HFF-Myc (cell line): ENCODE results near the gene SPARC.
A peak's percentile ranks its signal among the peaks of the same experiment; 100 is the strongest.

ENCODE experiments used
- DNase-seq: peaks from one replicate; pipeline ENCODE4 v3.0.0-alpha.2; 2011; ENCODE audit warnings: low read depth; ENCODE audit errors: extremely low read depth
- H3K4me3 ChIP-seq: replicated peaks from 2 replicates; pipeline ENCODE4 v1.5.1; 2011; ENCODE audit warnings: low read depth, mild to moderate bottlenecking, control low read depth, low read length
- CTCF ChIP-seq: IDR thresholded peaks from 2 replicates; pipeline ENCODE4 v1.5.1; 2012; ENCODE audit warnings: mild to moderate bottlenecking, low read depth, low read length, control low read depth; ENCODE audit errors: missing control alignments

SPARC gene

DNA sequence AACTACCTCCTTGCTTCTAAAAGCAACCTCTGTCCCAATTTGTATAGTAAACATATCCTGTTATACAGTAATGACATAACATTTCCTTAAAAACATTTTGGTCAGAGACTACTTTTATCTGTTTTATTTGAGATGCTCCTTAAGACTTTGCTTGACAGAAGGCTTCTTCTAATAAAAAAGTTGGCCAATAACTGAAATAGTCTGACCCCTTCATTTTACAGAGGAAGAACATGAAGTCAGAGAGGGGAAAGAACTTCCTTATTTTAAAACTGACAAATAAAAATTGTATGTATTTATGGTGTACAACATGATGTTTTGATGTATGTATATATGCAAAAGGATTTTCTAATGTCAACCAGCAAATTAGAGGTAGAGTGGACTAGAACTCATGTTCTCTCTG lies 35.8 kb upstream of the SPARC start:
- no peak for DNase-seq
- no peak for TF ChIP-seq CTCF
- H3K4me3 ChIP-seq: no peak overlapping the region

GRCh38 chr5:151721812-151722391 lies 35.2 kb upstream of the SPARC start:
- no peak for DNase-seq
- no peak overlapping the region for H3K4me3 ChIP-seq
- TF ChIP-seq CTCF: no peak

DNA sequence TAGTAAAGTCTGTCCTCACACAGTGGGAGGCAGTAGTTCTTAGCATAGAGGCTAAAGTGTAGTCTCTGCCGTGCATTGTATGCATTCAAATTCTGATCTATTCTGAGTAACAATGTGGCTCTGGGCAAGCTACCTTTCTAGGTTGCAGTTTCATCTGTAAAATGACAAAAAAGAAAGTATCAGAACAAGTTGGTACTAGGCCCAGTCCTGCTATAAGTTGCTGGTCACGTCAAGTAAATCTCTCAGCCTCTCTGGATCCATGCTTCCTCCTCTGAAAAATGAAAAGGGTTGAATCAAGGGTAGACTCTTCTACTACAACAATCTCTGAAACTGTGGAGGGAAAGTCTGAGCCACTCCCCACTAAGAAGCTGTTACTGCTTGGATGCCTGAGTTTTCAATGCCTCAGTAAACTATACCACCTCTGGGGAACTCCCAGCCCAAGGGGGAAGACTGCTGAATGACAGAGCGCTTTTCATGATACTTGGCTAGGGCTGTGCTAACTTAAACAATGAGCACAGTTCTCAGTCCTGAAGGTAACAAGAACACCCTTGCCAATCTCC lies 34.5 kb upstream of the SPARC start:
- DNase-seq: no peak
- no peak for TF ChIP-seq CTCF
- no peak overlapping the region for H3K4me3 ChIP-seq

DNA sequence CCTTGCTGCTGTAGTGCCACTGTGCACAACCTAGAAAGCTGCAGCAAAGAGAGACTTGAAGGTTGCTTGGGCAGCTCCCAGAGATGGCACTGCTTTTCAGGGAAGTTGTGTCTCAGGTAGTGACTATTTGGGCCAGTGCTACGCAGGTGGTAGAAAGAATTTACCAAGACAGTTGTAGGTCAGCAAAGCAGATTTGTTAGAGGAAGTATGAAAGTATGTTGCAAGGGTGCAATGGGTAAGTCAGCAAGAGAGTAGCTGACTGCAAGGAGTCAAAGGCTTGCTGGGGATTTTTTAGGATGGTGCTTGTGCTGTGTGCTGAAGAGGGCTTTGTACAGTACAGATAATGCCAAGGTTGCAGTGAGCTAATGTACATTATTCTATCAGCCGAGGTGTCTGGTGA lies 33.5 kb upstream of the SPARC start:
- no peak for TF ChIP-seq CTCF
- DNase-seq: no peak
- H3K4me3 ChIP-seq: no peak overlapping the region

- no peak for DNase-seq
Measured at GRCh38 chr5:151719228-151720000, 32.7 kb upstream of the SPARC start.

GRCh38 chr5:151718646-151719045 lies 31.9 kb upstream of the SPARC start:
- no peak for DNase-seq
- no peak for TF ChIP-seq CTCF
- no peak overlapping the region for H3K4me3 ChIP-seq

More at GRCh38 chr5:151719228-151720000, 32.7 kb upstream of the SPARC start:
- no peak overlapping the region for H3K4me3 ChIP-seq
- peak; percentile 61 for TF ChIP-seq CTCF
